ENCODE results near the gene ENKUR.

Gene ENKUR

GRCh38 chr10:25050402-25050801 is 34.4 kb upstream of the ENKUR start:
- TF ChIP-seq CTCF (IDR thresholded peaks at IDR 0.05; ENCODE audit: borderline replicate concordance, extremely low read depth, low read length, poor library complexity, severe bottlenecking) = no peak
- TF ChIP-seq EZH2 (IDR thresholded peaks at IDR 0.05; ENCODE audit: borderline replicate concordance, low read depth, low read length, severe bottlenecking) = no peak
- ATAC-seq (ENCODE audit: insufficient read depth, low read depth) (no peak), DNase-seq (no peak)
- no peak overlapping the region for H3K4me2 ChIP-seq (ENCODE audit: insufficient read depth, low read length)
- H3K9me3 ChIP-seq (ENCODE audit: insufficient read depth, low read length, severe bottlenecking) = no peaks in the 10 kb centered on the region
- no peak overlapping the region for H3K9ac ChIP-seq (ENCODE audit: low read depth, low read length)
- no peak overlapping the region for H3K4me3 ChIP-seq (ENCODE audit: low read depth in 1 of 2, low read length in 2 of 2)
- no peak overlapping the region for H3K27ac ChIP-seq (ENCODE audit: low read length)
- no peaks in the 10 kb centered on the region for H3K4me1 ChIP-seq (ENCODE audit: insufficient read depth, low read length)
- no peaks in the 10 kb centered on the region for H3K36me3 ChIP-seq (ENCODE audit: insufficient read depth, low read length)
- no peak overlapping the region for H2AFZ ChIP-seq (ENCODE audit: low read depth, low read length)
- peaks cover 8% of the 10 kb centered on the region for H3K27me3 ChIP-seq (ENCODE audit: insufficient read depth, low read length, poor library complexity)
- no peaks in the 10 kb centered on the region for H4K20me1 ChIP-seq (ENCODE audit: insufficient read depth, low read length)
- H3K79me2 ChIP-seq (ENCODE audit: insufficient read depth, low read length) = no peaks in the 10 kb centered on the region

GRCh38 chr10:25049966-25050365 is 34.0 kb upstream of the ENKUR start:
- no peak for DNase-seq
- H2AFZ ChIP-seq (ENCODE audit: low read depth, low read length) = no peak overlapping the region
- H3K9ac ChIP-seq (ENCODE audit: low read depth, low read length) = no peak overlapping the region
- TF ChIP-seq CTCF (IDR thresholded peaks at IDR 0.05; ENCODE audit: borderline replicate concordance, extremely low read depth, low read length, poor library complexity, severe bottlenecking) = no peak
- no peak for TF ChIP-seq EZH2 (IDR thresholded peaks at IDR 0.05; ENCODE audit: borderline replicate concordance, low read depth, low read length, severe bottlenecking)
- no peaks in the 10 kb centered on the region for H3K36me3 ChIP-seq (ENCODE audit: insufficient read depth, low read length)
- ATAC-seq (ENCODE audit: insufficient read depth, low read depth) = no peak
- H4K20me1 ChIP-seq (ENCODE audit: insufficient read depth, low read length) = no peaks in the 10 kb centered on the region
- H3K27ac ChIP-seq (ENCODE audit: low read length) = no peak overlapping the region
- H3K4me1 ChIP-seq (ENCODE audit: insufficient read depth, low read length) = no peaks in the 10 kb centered on the region
- H3K79me2 ChIP-seq (ENCODE audit: insufficient read depth, low read length) = no peaks in the 10 kb centered on the region
- H3K4me3 ChIP-seq (ENCODE audit: low read depth in 1 of 2, low read length in 2 of 2) = no peak overlapping the region
- H3K9me3 ChIP-seq (ENCODE audit: insufficient read depth, low read length, severe bottlenecking) = no peaks in the 10 kb centered on the region
- H3K27me3 ChIP-seq (ENCODE audit: insufficient read depth, low read length, poor library complexity) = peaks cover 8% of the 10 kb centered on the region
- H3K4me2 ChIP-seq (ENCODE audit: insufficient read depth, low read length) = no peak overlapping the region

- Histone ChIP-seq H3K4me3 (ENCODE audit: low read depth in 1 of 2, low read length in 2 of 2) (no peak overlapping the region), H3K27ac (ENCODE audit: low read length) (no peak overlapping the region), H3K9ac (ENCODE audit: low read depth, low read length) (no peak overlapping the region), H3K9me3 (ENCODE audit: insufficient read depth, low read length, severe bottlenecking) (no peaks in the 10 kb centered on the region), H3K79me2 (ENCODE audit: insufficient read depth, low read length) (no peaks in the 10 kb centered on the region), H3K36me3 (ENCODE audit: insufficient read depth, low read length) (no peaks in the 10 kb centered on the region), H3K27me3 (ENCODE audit: insufficient read depth, low read length, poor library complexity) (peaks cover 15% of the 10 kb centered on the region), H3K4me1 (ENCODE audit: insufficient read depth, low read length) (no peaks in the 10 kb centered on the region), H2AFZ (ENCODE audit: low read depth, low read length) (no peak overlapping the region), H4K20me1 (ENCODE audit: insufficient read depth, low read length) (no peaks in the 10 kb centered on the region), H3K4me2 (ENCODE audit: insufficient read depth, low read length) (no peak overlapping the region)
- ATAC-seq (ENCODE audit: insufficient read depth, low read depth) (no peak), DNase-seq (no peak)
- TF ChIP-seq EZH2 (IDR thresholded peaks at IDR 0.05; ENCODE audit: borderline replicate concordance, low read depth, low read length, severe bottlenecking) = no peak
These were observed 32.5 kb upstream of the ENKUR start for GRCh38 chr10:25048450-25048849.

GRCh38 chr10:25047591-25048301 is 31.8 kb upstream of the ENKUR start:
- H3K79me2 ChIP-seq (ENCODE audit: insufficient read depth, low read length) = no peaks in the 10 kb centered on the region
- peaks cover 15% of the 10 kb centered on the region for H3K27me3 ChIP-seq (ENCODE audit: insufficient read depth, low read length, poor library complexity)
- H2AFZ ChIP-seq (ENCODE audit: low read depth, low read length) = no peak overlapping the region
- no peaks in the 10 kb centered on the region for H4K20me1 ChIP-seq (ENCODE audit: insufficient read depth, low read length)
- H3K4me3 ChIP-seq (ENCODE audit: low read depth in 1 of 2, low read length in 2 of 2) = no peak overlapping the region
- no peak for ATAC-seq (ENCODE audit: insufficient read depth, low read depth)
- no peak overlapping the region for H3K9ac ChIP-seq (ENCODE audit: low read depth, low read length)
- H3K4me1 ChIP-seq (ENCODE audit: insufficient read depth, low read length) = no peaks in the 10 kb centered on the region
- no peak for DNase-seq
- H3K9me3 ChIP-seq (ENCODE audit: insufficient read depth, low read length, severe bottlenecking) = no peaks in the 10 kb centered on the region
- H3K27ac ChIP-seq (ENCODE audit: low read length) = no peak overlapping the region
- H3K36me3 ChIP-seq (ENCODE audit: insufficient read depth, low read length) = no peaks in the 10 kb centered on the region
- no peak for TF ChIP-seq EZH2 (IDR thresholded peaks at IDR 0.05; ENCODE audit: borderline replicate concordance, low read depth, low read length, severe bottlenecking)
- no peak overlapping the region for H3K4me2 ChIP-seq (ENCODE audit: insufficient read depth, low read length)

Data from DND-41 (cell line).